Cardiac atrium fibroblast (primary cell): Measurements from ENCODE around the gene ACSM4. TPM values are rescaled to one million over a fixed set of nuclear protein-coding genes. Genes with fewer than 3 reads are reported as not detected.

ENCODE experiments used
- total RNA-seq: library from RNA; depleted of rRNA; stranded (reverse); fragments of >200 nt; gene quantifications from 2 replicates; pipeline ENCODE4 v1.2.3, GENCODE V29; 2015

The ACSM4 gene, protein sequence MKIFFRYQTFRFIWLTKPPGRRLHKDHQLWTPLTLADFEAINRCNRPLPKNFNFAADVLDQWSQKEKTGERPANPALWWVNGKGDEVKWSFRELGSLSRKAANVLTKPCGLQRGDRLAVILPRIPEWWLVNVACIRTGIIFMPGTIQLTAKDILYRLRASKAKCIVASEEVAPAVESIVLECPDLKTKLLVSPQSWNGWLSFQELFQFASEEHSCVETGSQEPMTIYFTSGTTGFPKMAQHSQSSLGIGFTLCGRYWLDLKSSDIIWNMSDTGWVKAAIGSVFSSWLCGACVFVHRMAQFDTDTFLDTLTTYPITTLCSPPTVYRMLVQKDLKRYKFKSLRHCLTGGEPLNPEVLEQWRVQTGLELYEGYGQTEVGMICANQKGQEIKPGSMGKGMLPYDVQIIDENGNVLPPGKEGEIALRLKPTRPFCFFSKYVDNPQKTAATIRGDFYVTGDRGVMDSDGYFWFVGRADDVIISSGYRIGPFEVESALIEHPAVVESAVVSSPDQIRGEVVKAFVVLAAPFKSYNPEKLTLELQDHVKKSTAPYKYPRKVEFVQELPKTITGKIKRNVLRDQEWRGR
- not detected in 2 replicates for total RNA-seq

DNA sequence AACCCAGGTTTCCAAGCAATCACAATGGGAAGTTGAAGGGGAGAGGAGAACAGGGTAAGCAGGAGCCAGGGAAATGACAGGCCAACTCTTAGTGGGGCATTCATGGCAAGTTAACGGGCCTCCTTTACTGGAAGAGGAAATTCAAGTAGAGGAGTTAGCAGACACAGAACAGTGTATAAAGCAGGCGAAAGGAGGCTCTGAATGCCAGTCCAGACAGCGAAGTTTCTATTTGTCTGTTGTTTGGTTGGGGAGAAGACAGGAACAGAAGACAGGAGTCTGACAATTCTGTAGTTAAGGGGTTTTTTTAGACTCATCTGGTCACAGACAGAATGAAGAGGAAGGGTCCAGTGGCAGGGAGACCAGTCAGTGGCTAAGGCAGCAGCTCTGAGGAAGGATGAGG lies at the start of gene ACSM4:
Gene ACSM4 (plus strand): TSS at position 301 of the 400 bp plus-strand sequence. CDS start 260 bp downstream, outside the sequence.

Other genes with a start within 250 kb of the ACSM4 start
- 143 and 352 TPM in 2 replicates for gene C1S, start 243.4 kb upstream of the ACSM4 start, total RNA-seq
- 266 and 542 TPM in 2 replicates for gene C1R, start 211.6 kb upstream of the ACSM4 start, total RNA-seq
- gene C1RL, start 194.9 kb upstream of the ACSM4 start, total RNA-seq, result 37.0 and 126 TPM in 2 replicates
- not detected in 2 replicates for gene RBP5, start 175.2 kb upstream of the ACSM4 start, total RNA-seq
- 6.1 and 13.1 TPM in 2 replicates for gene CLSTN3, start 173.7 kb upstream of the ACSM4 start, total RNA-seq
- gene PEX5, start 114.4 kb upstream of the ACSM4 start, total RNA-seq, result 13.2 and 27.9 TPM in 2 replicates
- under 0.01 TPM in 1 of 2 replicates, not detected in the other for gene CD163L1, start 140.1 kb downstream of the ACSM4 start, total RNA-seq
- gene CD163, start 199.7 kb downstream of the ACSM4 start, total RNA-seq, result not detected in 2 replicates